GM18519 (cell line): ENCODE data around the gene SKOR1.

Source experiments
- ATAC-seq: cut with Tn5 transposase; IDR thresholded peaks from one replicate; pipeline ENCODE4 v1.9.1; 2021; ENCODE audit warnings: mild to moderate bottlenecking, moderate library complexity; ENCODE audit not compliant: unreplicated experiment, low FRiP score

SKOR1 gene

DNA sequence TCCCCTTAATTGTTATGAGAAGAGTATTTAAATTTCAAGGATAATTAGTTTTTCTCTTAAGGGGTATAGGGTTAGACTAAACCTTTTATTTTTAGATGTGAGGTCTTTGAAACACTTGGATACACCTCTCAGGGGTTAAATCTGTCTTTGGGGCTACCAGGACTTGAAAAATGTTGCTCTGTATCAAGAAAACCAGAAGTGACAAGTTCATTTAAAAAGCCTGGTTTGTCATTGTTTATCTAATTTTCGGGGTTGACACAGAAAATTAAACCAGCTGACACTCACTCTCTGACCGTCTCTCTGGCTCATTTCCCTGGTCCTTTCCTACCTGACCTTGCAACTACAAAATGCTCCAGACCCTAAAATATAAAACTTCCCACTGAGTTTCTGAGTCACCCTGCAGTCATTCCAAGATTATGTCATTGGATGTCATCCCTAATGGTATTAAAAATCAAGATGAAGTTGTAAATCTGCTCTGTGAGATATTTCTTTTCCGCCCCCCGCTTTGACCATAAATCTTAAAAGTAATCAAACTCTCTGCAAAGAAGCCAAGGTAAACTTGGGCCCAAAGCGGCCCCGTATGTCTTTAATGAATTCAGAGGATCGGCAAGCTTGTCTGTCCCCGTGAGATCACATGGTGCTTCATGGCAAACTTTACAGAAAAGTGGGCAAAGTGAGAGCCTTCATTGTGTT lies 32.9 kb upstream of the SKOR1 start:
- no peak for ATAC-seq

DNA sequence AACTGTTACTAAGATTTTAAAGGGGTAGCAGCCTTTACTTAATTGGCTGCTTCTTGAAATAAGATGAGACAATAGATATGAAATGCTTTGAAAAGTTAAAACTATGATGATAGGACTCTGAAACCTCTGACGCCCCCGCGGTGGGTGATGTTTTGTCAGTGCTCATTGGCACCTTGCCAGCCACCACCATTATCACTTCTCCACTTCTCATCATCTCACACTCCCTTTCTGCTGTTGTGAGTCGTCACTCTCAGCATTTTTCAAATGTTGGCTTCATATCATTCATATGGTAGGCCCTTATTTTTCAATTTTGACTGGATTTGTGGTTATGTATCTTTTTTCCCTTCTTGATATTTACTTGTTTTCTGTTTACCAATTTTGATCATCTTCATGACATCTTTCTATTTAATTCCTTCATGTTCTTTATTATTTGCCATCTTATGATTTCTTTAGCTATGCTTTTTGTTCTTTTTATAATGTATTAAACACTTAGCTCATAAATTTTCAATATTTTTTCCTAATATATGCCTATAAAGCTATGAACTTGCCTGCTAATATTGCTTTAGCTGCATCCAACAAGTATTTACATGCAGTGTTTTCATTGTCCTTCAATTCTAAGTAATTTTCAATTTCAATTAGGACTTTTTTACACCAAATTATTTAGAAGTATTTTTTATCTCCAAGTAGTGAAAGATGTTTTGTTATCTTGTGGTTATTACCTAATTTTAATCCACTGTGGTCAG lies 30.3 kb upstream of the SKOR1 start:
- no peak for ATAC-seq

GRCh38 chr15:67796196-67797127 lies 28.8 kb upstream of the SKOR1 start:
- ATAC-seq = no peak

GRCh38 chr15:67799801-67800205 lies 25.5 kb upstream of the SKOR1 start:
- ATAC-seq = no peak

GRCh38 chr15:67801142-67801541 lies 24.2 kb upstream of the SKOR1 start:
- ATAC-seq = no peak

- no peak for ATAC-seq
Observed at GRCh38 chr15:67801926-67802914, 23.1 kb upstream of the SKOR1 start.

DNA sequence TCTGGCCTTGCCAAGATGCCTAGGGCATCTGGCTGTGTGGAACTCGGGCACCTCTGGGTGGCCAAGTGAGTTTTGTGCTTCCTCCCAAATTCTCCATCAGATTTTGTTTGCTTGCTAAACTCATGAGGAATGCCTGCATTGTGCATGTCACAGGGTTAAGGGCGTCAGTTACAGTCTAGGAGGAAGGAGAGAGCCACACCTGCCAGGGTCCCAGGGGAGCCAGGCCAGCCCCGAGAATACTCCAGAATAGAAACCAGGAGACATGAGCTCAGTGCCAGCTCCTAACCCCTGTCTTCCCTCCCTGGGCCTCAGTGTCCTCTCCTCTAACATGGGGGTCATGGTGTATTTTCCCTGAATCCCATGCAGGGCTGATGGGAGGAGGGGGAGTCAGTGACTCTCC lies 22.0 kb upstream of the SKOR1 start:
- ATAC-seq = no peak

GRCh38 chr15:67803996-67804843 lies 21.1 kb upstream of the SKOR1 start:
- no peak for ATAC-seq

DNA sequence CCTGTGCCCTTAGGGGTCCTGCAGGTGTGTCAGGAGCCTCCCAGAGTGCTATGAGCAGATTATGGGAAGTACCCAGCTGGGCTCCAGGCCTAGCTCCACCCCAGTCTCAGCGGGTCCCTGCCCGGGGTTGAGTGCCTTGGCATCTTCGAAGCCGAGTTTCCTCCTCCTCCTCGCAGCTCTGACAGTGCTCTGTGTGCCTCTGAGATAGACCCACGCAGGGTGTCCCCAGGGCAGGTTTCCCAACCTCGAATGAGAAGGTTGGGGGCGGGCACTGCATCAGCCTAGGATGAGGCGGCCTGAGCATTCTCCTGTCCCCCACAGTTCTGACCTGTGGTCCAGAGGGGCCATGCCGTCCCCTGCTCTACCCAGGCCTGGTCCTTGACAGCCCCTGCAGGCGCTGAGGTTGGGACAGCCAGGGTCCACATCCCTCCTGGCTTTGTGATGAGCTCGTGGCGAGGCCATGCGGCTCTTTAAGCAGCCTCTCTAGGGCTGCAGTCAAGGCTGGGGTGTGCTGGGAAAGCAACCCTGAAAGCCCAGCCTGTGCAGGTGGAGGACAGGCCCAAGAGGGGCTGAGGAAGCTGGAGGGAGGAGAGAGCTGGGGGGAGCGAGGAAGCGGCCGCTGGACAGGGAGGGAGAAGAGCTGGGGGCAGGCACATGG lies 20.2 kb upstream of the SKOR1 start:
- no peak for ATAC-seq

GRCh38 chr15:67805666-67806516 lies 19.4 kb upstream of the SKOR1 start:
- ATAC-seq = no peak

DNA sequence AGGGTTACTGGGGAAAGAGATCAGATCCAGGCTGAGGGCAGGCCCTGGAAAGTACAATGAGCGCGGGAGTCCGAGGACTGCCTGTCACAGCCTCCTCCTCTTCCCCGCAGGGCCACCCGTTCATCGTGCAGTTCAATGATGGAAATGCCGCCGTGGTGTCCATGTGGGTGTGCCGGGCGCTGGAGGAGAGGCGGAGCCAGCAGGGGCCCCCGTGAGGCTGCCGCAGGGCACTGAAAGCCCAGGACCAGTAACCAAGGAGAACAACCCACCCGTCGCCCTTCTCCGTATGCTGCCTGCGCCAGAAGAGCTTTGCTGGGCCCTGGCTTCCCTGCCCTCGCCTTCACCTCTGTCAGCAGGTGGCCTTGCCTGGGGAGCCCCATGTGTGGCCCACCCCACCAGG lies 18.8 kb upstream of the SKOR1 start:
- ATAC-seq = no peak

GRCh38 chr15:67807141-67807540 lies 18.2 kb upstream of the SKOR1 start:
- no peak for ATAC-seq

- no peak for ATAC-seq
Observed at GRCh38 chr15:67807836-67808235, 17.5 kb upstream of the SKOR1 start.

DNA sequence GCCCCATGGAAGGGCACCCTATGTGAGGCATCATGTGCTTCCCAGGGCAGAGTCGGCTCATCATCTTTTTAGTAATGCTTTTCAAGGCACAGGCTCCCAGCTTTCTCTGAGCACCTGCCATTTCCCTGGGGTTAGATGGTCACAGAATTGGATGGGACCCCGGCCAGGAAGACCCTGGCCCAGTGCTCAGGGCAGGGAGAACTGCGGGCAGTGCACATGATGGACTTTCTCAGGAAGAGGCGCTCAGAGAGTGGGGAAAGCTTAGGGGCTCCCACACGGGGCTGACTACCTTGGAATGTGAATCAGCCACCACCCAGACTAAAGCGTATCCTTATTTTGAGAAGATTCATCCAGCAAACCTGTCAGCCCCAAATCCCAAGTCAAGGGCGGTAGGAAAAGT lies 16.5 kb upstream of the SKOR1 start:
- ATAC-seq = no peak

GRCh38 chr15:67809441-67809840 lies 15.9 kb upstream of the SKOR1 start:
- ATAC-seq = no peak

- no peak for ATAC-seq
Observed at GRCh38 chr15:67809866-67810265, 15.4 kb upstream of the SKOR1 start.

DNA sequence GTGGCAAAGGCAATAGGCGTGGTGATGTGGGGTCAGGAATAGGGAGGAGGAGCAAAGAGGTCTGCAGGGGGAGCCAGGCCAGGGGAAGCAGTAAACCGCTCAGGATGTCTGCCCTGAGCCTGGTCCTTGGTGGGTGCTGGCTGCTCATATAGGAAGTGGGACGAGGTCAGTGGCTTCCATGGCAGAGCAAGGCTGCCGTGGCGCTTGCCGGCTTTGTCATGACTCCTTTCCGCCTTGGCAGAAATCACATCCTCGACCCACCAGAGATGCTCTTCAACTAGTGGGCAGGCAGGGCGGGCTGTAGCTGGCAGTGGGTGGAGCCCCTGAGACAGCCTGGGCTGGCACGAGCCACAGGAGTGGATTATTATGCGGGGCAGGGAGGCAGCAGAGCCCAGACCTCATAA lies 13.1 kb upstream of the SKOR1 start:
- ATAC-seq = no peak
